Measurements from ENCODE around the gene MBP.

The MBP gene

DNA sequence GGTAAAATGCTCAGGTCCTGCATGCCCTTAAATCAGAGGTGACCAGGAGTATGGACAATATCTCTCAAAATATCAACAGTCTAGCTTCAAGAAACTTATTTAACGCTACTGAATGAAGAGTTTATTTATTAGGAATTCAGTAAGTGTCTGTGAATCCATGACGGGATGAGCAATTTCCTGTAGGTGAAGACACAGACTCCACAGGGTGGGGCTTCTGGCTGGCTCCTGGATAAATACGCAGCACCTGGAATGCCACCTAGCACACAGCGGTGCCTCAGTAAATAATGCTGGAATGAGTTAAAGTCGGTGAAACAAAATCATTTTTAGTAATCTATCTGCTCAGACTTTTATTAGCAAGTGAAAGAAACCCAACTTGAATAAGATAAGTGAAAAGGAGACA is 29.4 kb upstream of the MBP start:
- TF ChIP-seq, protein P1, sequence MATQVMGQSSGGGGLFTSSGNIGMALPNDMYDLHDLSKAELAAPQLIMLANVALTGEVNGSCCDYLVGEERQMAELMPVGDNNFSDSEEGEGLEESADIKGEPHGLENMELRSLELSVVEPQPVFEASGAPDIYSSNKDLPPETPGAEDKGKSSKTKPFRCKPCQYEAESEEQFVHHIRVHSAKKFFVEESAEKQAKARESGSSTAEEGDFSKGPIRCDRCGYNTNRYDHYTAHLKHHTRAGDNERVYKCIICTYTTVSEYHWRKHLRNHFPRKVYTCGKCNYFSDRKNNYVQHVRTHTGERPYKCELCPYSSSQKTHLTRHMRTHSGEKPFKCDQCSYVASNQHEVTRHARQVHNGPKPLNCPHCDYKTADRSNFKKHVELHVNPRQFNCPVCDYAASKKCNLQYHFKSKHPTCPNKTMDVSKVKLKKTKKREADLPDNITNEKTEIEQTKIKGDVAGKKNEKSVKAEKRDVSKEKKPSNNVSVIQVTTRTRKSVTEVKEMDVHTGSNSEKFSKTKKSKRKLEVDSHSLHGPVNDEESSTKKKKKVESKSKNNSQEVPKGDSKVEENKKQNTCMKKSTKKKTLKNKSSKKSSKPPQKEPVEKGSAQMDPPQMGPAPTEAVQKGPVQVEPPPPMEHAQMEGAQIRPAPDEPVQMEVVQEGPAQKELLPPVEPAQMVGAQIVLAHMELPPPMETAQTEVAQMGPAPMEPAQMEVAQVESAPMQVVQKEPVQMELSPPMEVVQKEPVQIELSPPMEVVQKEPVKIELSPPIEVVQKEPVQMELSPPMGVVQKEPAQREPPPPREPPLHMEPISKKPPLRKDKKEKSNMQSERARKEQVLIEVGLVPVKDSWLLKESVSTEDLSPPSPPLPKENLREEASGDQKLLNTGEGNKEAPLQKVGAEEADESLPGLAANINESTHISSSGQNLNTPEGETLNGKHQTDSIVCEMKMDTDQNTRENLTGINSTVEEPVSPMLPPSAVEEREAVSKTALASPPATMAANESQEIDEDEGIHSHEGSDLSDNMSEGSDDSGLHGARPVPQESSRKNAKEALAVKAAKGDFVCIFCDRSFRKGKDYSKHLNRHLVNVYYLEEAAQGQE (IDR thresholded peaks at IDR 0.05; ENCODE audit: insufficient read depth in 1 of 2, low read depth in 2 of 2, low read length in 2 of 2), result no peak
- TF ChIP-seq POLR2AphosphoS5 (IDR thresholded peaks at IDR 0.05; ENCODE audit: low read depth, low read length) (no peak), FOXP2 (optimal IDR thresholded peaks at IDR 0.05; ENCODE audit: borderline replicate concordance, extremely low read depth, extremely low read length, insufficient read depth) (no peak), TAF1 (IDR thresholded peaks at IDR 0.05; ENCODE audit: borderline replicate concordance, insufficient read depth, low read length) (no peak), SIN3A (IDR thresholded peaks at IDR 0.05; ENCODE audit: borderline replicate concordance, insufficient read depth, low read length) (no peak)

DNA sequence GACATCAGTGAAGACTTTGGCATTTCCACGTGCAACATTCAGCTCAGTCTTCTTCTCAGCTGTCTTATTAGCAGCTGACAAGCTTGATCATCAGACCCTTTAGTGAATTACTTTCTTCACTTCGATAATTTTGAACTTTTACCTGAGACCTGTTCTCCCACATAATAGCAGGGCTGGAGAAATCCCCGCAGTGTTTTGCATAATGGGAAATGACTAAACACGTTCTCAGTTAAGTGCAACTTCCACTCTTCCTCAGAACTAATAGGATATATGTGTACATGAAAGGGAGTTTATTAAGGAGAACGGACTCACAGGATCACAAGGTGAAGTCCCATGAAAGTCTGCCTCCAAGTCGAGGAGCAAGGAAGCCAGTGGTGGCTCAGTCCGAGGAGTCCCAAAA is 28.8 kb upstream of the MBP start:
- TF ChIP-seq FOXP2 (optimal IDR thresholded peaks at IDR 0.05; ENCODE audit: borderline replicate concordance, extremely low read depth, extremely low read length, insufficient read depth), result no peak
- TF ChIP-seq POLR2AphosphoS5 (IDR thresholded peaks at IDR 0.05; ENCODE audit: low read depth, low read length), result no peak
- TF ChIP-seq SIN3A (IDR thresholded peaks at IDR 0.05; ENCODE audit: borderline replicate concordance, insufficient read depth, low read length), result no peak
- TF ChIP-seq, protein P1 (IDR thresholded peaks at IDR 0.05; ENCODE audit: insufficient read depth in 1 of 2, low read depth in 2 of 2, low read length in 2 of 2), result no peak
- no peak for TF ChIP-seq TAF1 (IDR thresholded peaks at IDR 0.05; ENCODE audit: borderline replicate concordance, insufficient read depth, low read length)

DNA sequence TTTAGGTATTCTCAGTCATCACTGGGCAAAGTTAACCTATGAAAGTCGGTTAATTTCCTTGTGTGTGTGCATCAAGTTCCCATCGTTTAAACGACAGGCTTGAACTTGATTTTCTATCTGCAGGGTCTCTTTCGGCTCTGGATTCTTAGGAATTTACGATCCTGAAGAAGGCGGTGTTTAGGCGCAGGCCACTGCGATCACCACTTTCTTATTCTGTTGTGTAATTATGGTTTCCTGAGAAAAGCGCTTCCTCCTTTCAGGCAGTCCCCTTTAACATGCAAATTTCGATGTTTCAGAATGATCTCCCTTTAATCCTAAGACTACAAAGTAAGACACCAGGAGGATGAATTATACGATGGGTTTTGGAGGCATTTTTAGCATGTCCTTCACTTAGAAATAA is 27.9 kb upstream of the MBP start:
- TF ChIP-seq, protein P1 (IDR thresholded peaks at IDR 0.05; ENCODE audit: insufficient read depth in 1 of 2, low read depth in 2 of 2, low read length in 2 of 2), result no peak
- TF ChIP-seq SIN3A (IDR thresholded peaks at IDR 0.05; ENCODE audit: borderline replicate concordance, insufficient read depth, low read length), result no peak
- TF ChIP-seq FOXP2 (optimal IDR thresholded peaks at IDR 0.05; ENCODE audit: borderline replicate concordance, extremely low read depth, extremely low read length, insufficient read depth), result no peak
- no peak for TF ChIP-seq TAF1 (IDR thresholded peaks at IDR 0.05; ENCODE audit: borderline replicate concordance, insufficient read depth, low read length)
- no peak for TF ChIP-seq POLR2AphosphoS5 (IDR thresholded peaks at IDR 0.05; ENCODE audit: low read depth, low read length)

GRCh38 chr18:77157312-77157711 is 24.7 kb upstream of the MBP start:
- TF ChIP-seq SIN3A (IDR thresholded peaks at IDR 0.05; ENCODE audit: borderline replicate concordance, insufficient read depth, low read length) (no peak), FOXP2 (optimal IDR thresholded peaks at IDR 0.05; ENCODE audit: borderline replicate concordance, extremely low read depth, extremely low read length, insufficient read depth) (no peak), POLR2AphosphoS5 (IDR thresholded peaks at IDR 0.05; ENCODE audit: low read depth, low read length) (no peak), TAF1 (IDR thresholded peaks at IDR 0.05; ENCODE audit: borderline replicate concordance, insufficient read depth, low read length) (no peak)
- TF ChIP-seq, protein P1 (IDR thresholded peaks at IDR 0.05; ENCODE audit: insufficient read depth in 1 of 2, low read depth in 2 of 2, low read length in 2 of 2), result no peak

- no peak for TF ChIP-seq SIN3A (IDR thresholded peaks at IDR 0.05; ENCODE audit: borderline replicate concordance, insufficient read depth, low read length)
- no peak for TF ChIP-seq TAF1 (IDR thresholded peaks at IDR 0.05; ENCODE audit: borderline replicate concordance, insufficient read depth, low read length)
- TF ChIP-seq FOXP2 (optimal IDR thresholded peaks at IDR 0.05; ENCODE audit: borderline replicate concordance, extremely low read depth, extremely low read length, insufficient read depth), result no peak
- TF ChIP-seq POLR2AphosphoS5 (IDR thresholded peaks at IDR 0.05; ENCODE audit: low read depth, low read length), result no peak
- TF ChIP-seq, protein P1 (IDR thresholded peaks at IDR 0.05; ENCODE audit: insufficient read depth in 1 of 2, low read depth in 2 of 2, low read length in 2 of 2), result no peak
These were observed 22.4 kb upstream of the MBP start for GRCh38 chr18:77155031-77155430.

All from PFSK-1 (cell line).